DMS114 treated with DMSO at 0.1 percent for 48 hours (cell line): ENCODE data around the gene TP53INP2.
"Not testable (repeated sequence)": the region's sequence is repeated elsewhere in the genome, so short reads cannot be mapped to it uniquely, and the experiment has no call there.

Source experiments
- DNase-seq: peaks from one replicate; lab custom pipeline; 2025; ENCODE audit not compliant: unreplicated experiment; lab: John Stamatoyannopoulos, UW

The TP53INP2 gene

DNA sequence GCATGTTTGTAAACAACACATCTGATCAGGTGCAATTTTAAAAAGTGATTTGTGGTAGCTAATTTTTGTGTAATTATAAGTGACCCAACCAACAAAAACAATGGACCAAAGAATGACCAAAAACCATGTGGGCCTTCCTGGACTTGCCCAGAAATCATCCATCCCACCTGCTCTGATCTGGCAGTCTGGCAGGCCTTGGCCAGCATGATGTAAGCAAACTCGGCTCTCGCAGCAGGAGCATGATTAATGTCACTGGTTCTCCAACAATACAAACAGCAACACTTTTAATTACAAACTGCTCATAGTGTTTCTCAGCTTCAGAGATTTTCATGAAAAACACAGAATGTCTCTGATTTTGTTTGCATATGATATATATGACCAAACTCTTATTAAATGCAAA is 16.1 kb downstream of the TP53INP2 start:
- DNase-seq: no peak

DNA sequence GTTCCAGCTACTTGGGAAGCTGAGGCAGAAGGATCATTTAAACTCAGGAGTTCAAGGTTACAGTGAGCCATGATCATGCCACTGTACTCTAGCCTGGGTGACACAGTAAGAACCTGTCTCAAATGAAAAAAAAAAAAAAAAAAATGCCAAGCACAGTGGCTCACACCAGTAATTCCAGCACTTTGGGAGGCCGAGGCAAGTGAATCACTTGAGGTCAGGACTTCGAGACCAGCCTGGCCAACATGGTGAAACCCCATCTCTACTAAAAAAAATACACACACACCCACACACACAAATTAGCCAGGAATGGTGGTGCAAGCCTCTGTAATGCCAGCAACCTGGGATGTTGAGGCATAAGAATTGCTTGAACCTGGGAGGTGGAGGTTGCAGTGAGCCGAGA is 18.4 kb downstream of the TP53INP2 start:
- not testable (repeated sequence) for DNase-seq

DNA sequence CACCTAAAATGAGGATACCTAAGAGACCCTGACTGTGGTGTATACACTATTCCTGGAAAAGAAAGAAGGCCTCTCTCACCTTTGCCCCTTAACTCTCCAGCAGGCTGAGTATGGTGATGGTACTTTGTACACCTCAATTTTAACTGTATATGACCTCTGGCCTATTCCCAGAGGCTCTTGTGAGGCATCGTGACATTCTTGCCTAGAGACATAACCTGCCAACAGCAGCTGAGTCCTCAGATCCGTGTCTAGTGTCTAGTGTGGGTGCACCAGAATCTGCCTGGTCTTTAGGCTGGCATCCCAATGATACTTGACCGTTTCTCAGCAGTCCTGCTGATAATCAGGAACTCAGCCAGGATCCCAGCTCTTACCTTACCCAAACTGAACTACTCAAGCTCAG is 20.0 kb downstream of the TP53INP2 start:
- DNase-seq: no peak

GRCh38 chr20:34729416-34729815 is 25.3 kb downstream of the TP53INP2 start:
- DNase-seq: no peak

GRCh38 chr20:34732523-34732922 is 28.4 kb downstream of the TP53INP2 start:
- no peak for DNase-seq

DNA sequence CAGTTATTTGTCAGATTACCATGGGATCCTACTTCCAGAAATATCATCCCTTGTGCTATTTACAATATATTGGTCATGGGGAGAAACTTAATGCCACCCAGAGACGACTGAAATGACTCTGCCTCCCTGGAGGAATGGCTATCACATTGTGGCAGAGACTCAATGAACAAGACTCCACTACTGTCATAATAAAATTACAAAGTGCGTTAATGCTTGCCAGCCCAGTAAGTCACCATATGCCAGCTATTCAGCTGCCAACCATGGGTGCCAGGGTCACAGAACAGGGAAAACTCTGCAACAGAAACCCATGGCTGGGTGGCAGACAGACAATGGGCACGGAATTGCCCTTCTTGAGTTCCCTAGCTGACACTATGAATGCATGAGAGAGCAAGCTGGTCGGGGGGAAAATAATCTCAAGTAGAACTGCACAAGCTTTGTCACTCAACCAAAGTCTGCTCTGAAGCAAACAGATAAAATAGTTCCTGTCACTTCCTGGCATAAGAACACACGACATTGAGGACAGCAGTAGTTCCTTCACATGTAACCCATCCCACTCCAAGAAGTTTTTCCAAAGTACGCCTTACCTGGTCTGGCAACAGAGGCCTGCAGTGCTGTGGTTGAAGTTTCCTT is 32.1 kb downstream of the TP53INP2 start:
- DNase-seq: no peak

DNA sequence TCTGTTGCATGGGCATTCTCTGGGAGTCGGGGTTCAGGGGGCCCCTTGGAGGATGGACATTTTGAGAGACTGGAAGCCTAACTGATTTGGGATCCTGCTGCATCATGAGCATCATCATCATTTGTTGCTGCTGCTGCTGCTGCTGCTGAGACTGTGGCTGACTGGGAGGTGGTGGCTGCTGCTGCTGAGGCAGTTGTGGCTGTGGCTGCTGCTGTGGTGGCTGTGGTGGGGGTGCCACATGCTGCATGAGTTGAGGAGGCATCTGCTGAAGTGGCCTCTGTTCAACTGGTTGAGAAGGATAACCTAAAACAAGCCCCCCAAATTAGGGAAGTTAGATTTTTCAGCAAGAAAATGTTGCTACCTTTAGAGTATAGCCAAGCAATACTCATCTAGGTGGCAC is 38.9 kb downstream of the TP53INP2 start:
- DNase-seq: no peak

DNA sequence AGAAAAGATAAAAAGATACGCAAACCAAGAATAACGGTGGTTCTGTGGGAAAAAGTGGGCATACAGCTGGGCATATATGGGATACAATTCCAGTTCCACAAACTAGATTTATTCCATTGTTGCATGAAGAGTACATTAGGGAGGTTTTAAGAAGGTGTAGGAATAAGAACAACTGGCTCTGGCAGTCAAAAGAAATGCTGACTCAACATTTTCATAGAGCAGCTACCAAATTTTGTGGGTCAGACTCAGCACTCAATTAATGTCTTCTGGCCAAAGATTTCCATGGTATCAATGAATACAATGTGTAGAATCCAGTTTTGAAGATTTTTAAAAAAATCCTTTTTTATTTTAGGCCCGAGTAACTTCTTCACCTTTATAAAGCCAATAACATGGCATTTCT is 40.2 kb downstream of the TP53INP2 start:
- no peak for DNase-seq

GRCh38 chr20:34744847-34745246 is 40.7 kb downstream of the TP53INP2 start:
- DNase-seq: no peak

DNA sequence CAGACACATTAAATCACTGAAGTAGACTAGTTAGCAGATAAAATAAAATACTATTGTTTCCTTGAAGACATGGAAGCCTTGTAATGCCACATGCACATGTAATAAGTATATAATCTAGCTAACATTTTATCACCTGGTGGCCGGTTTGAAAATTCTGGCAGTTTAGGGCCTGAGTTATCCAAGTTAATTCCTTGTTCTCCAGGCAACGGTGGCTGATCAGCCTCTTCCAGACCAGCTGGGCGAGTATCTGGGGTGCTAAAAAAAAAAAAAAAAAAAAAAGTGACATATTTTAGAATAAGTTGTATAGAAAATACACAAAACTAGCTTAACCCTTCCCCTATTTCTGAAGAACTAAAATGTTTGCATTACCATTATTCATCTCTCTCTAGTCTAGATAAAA is 42.5 kb downstream of the TP53INP2 start:
- DNase-seq: no peak

GRCh38 chr20:34747479-34747878 is 43.3 kb downstream of the TP53INP2 start:
- no peak for DNase-seq

- DNase-seq: no peak
Observed at GRCh38 chr20:34748709-34749108, 44.6 kb downstream of the TP53INP2 start.

- no peak for DNase-seq
Observed at GRCh38 chr20:34750484-34750883, 46.3 kb downstream of the TP53INP2 start.

DNA sequence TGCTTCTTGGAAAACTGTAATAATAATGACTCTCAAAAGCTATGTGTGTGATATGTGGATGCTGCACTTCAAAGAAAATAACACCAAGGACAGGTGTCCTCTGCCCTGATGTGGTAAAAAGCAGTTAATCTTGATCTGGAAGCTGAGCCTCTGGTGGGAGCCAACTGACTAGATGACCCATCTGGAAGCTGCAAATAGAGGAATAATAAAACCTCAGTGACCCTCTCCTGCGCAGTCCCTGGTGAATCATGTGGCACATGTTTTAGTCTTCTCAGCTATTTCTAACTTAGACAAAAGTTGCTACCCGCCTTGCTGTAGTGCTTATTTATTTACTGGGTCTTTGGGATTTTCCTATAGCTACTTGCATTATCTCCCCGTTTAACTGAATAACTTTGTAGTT is 47.3 kb downstream of the TP53INP2 start:
- DNase-seq: no peak

DNA sequence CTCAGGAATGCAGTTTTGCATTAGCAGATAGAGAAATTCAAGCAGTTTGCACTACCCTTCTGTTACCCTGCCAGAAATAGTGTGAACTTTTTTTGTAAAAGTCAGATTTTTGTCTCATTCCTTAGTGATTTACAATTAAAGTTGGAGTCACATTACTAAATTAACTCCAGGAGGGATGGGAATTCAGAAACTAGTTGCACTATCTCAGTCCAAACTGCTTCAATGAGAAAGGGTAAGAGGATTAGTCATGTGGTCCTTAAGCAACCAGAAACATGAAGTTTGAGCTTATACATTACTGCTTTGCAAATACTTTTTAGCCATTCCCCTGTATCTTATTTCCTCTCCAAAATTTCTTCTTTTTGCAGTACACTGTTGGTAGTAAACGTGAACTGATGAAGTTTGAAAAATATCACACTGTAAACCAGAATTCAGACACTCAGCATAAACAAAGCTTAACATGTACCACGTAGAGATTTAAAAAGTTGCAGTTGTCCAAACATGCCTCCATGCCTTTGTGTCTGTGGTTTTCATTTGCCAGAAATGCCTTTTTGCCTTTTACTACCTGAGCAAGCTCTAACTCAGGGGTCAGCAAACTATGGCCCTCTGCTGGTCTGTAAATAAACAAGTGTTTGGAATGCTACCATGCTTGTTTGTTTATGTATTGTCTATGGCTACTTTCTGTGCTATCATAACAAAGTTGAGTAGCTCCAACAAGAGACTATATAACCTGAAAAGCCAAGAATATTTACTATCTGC is 49.7 kb downstream of the TP53INP2 start:
- DNase-seq: no peak

- DNase-seq: no peak
Observed at GRCh38 chr20:34754611-34755010, 50.5 kb downstream of the TP53INP2 start.

DNA sequence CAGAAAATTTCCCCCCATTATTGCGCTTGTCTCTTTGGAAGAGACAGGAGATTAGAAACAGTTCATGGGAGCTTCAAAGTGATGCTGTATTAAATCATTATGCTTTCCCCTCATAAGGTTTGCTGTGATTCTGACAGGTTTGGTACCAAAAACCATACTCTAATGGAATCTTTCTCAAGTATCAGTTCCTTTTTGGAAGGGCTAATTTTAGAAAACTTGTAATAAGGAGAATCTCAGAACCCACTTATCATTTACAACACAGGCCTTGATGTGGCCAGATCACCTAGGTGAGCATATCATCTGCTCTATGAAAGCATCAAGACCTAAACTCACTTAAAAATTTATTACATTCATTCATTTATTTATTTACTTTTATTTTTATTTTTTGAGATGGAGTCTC is 51.2 kb downstream of the TP53INP2 start:
- no peak for DNase-seq

GRCh38 chr20:34762031-34762555 is 57.9 kb downstream of the TP53INP2 start:
- no peak for DNase-seq
